ENCODE measurements around the gene UBE2J2. TPM values are rescaled to one million over a fixed set of nuclear protein-coding genes. Genes with fewer than 3 reads are reported as not detected.

UBE2J2 gene
- total RNA-seq, 1 experiment from 2014 or later, result 83.4 TPM

- Histone ChIP-seq H4K20me1 (ENCODE audit: control insufficient read depth, insufficient read depth, insufficient read length) (no peaks in the 10 kb centered on the region), H2AK5ac (ENCODE audit: insufficient read length, low read length) (no peak overlapping the region), H3K23me2 (ENCODE audit: insufficient read length, low read depth, low read length, poor library complexity, severe bottlenecking) (peaks cover 15% of the 10 kb centered on the region), H3K9ac (ENCODE audit: extremely low read depth, insufficient read length, low read length) (no peak overlapping the region), H3K9me3 (ENCODE audit: control insufficient read depth, low read depth, low read length) (no peaks in the 10 kb centered on the region), H4K5ac (ENCODE audit: insufficient read length, low read depth, low read length) (no peak overlapping the region), H2AFZ (ENCODE audit: low read length) (no peak overlapping the region), H3K14ac (ENCODE audit: insufficient read depth, low read length) (no peak overlapping the region), H2BK15ac (ENCODE audit: low read depth, low read length) (no peak overlapping the region), H3K79me1 (ENCODE audit: insufficient read depth, low read depth, low read length, poor library complexity, severe bottlenecking) (no peaks in the 10 kb centered on the region), H4K91ac (ENCODE audit: insufficient read length, low read depth, low read length) (no peak overlapping the region), H3K56ac (ENCODE audit: insufficient read length, low read depth, low read length) (no peak overlapping the region), H2BK12ac (ENCODE audit: insufficient read length, low read depth, low read length) (no peak overlapping the region), H3K4me1 (ENCODE audit: insufficient read depth, low read length) (peaks cover 5% of the 10 kb centered on the region; the same call in 1 of the 2 replicates), H3K23ac (ENCODE audit: insufficient read length, low read depth, low read length) (no peak overlapping the region), H4K8ac (replicated peaks; ENCODE audit: insufficient read length, low read depth, low read length) (no peak overlapping the region), H3K27me3 (ENCODE audit: insufficient read depth, low read length) (no peaks in the 10 kb centered on the region), H3K4ac (ENCODE audit: low read depth, low read length) (no peak overlapping the region), H3K4me2 (ENCODE audit: insufficient read depth, insufficient read length, low read length) (peak overlapping the region; percentile 33), H3T11ph (ENCODE audit: low read length) (no peak overlapping the region), H3K18ac (ENCODE audit: insufficient read length, low read depth, low read length) (no peak overlapping the region), H3K79me2 (ENCODE audit: insufficient read depth, low read length) (no peaks in the 10 kb centered on the region), H2BK20ac (ENCODE audit: low read depth, low read length, poor library complexity, severe bottlenecking) (no peak overlapping the region), H3K27ac (ENCODE audit: insufficient read length, low read depth, low read length) (no peak overlapping the region), H2BK120ac (ENCODE audit: low read depth, low read length, poor library complexity, severe bottlenecking) (no peak overlapping the region), H2BK5ac (ENCODE audit: insufficient read length, low read length) (no peak overlapping the region)
- TF ChIP-seq, protein P1, sequence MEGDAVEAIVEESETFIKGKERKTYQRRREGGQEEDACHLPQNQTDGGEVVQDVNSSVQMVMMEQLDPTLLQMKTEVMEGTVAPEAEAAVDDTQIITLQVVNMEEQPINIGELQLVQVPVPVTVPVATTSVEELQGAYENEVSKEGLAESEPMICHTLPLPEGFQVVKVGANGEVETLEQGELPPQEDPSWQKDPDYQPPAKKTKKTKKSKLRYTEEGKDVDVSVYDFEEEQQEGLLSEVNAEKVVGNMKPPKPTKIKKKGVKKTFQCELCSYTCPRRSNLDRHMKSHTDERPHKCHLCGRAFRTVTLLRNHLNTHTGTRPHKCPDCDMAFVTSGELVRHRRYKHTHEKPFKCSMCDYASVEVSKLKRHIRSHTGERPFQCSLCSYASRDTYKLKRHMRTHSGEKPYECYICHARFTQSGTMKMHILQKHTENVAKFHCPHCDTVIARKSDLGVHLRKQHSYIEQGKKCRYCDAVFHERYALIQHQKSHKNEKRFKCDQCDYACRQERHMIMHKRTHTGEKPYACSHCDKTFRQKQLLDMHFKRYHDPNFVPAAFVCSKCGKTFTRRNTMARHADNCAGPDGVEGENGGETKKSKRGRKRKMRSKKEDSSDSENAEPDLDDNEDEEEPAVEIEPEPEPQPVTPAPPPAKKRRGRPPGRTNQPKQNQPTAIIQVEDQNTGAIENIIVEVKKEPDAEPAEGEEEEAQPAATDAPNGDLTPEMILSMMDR (conservative IDR thresholded peaks at IDR 0.05), result no peak
- no CpG with 5 or more reads among the region's 27 CpGs for WGBS (ENCODE audit: extremely low coverage, insufficient read length, low lambda C conversion rate)
- DNase-seq, result no peak
- H3K9me3 Mint-ChIP-seq, result no peaks in the 10 kb centered on the region; a peak in 1 of 5 replicates
- peak overlapping the region; percentile 74 to 86 for H3K4me3 Mint-ChIP-seq
- no peak overlapping the region for H3K27ac Mint-ChIP-seq
- peaks cover 3% of the 10 kb centered on the region; the same call in 1 of the 2 replicates for H3K27me3 Mint-ChIP-seq (ENCODE audit: low read depth)
- H3K4me1 Mint-ChIP-seq, result peaks cover 18 to 31% of the 10 kb centered on the region in 2 experiments
- peaks cover 0 to 11% (median 7%) of the 10 kb centered on the region in 3 experiments; a peak in 3 of 7 replicates for H3K36me3 Mint-ChIP-seq (ENCODE audit: insufficient read depth in 1 of 3, low read depth in 3 of 3)
These were observed 33.1 kb upstream of the UBE2J2 start for GRCh38 chr1:1306661-1307260.

All from H9 (cell line).